ENCODE results near the gene MAPKAPK5. TPM values are rescaled to one million over a fixed set of nuclear protein-coding genes. Genes with fewer than 3 reads are reported as not detected.
A peak's percentile ranks its signal among the peaks of the same experiment; 100 is the strongest.

MAPKAPK5 gene
- total RNA-seq, 2 donors from 2014 or later, result 31.8 to 61.3 TPM

GRCh38 chr12:111858778-111859177 lies 16.8 kb downstream of the MAPKAPK5 start:
- no peak for DNase-seq (ENCODE audit: low spot score in 2 of 2)
- Mint-ChIP-seq H3K27ac (no peak overlapping the region), H3K9me3 (no peaks in the 10 kb centered on the region), H3K36me3 (peaks cover 0 to 26% of the 10 kb centered on the region in 2 donors)
- ATAC-seq, result no peak

GRCh38 chr12:111864913-111865312 lies 22.9 kb downstream of the MAPKAPK5 start:
- ATAC-seq (no peak), DNase-seq (ENCODE audit: low spot score in 2 of 2) (no peak)
- Mint-ChIP-seq H3K9me3 (no peaks in the 10 kb centered on the region), H3K36me3 (no peaks in the 10 kb centered on the region), H3K27ac (peak overlapping the region in 1 of 2 donors; percentile 44)

- Mint-ChIP-seq H3K36me3 (peaks cover 9 to 10% of the 10 kb centered on the region in 2 donors), H3K27ac (peak overlapping the region; percentile 3 to 57), H3K9me3 (no peaks in the 10 kb centered on the region)
- DNase-seq (ENCODE audit: low spot score in 2 of 2) (no peak), ATAC-seq (no peak)
Observed at GRCh38 chr12:111867531-111867930, 25.5 kb downstream of the MAPKAPK5 start.

- Mint-ChIP-seq H3K9me3 (no peaks in the 10 kb centered on the region), H3K36me3 (peaks cover 9 to 14% of the 10 kb centered on the region in 2 donors), H3K27ac (no peak overlapping the region)
- no peak for DNase-seq (ENCODE audit: low spot score in 2 of 2)
- no peak for ATAC-seq
Observed at GRCh38 chr12:111868676-111869588, 26.9 kb downstream of the MAPKAPK5 start.

- no peaks in the 10 kb centered on the region for H3K9me3 Mint-ChIP-seq
- H3K36me3 Mint-ChIP-seq, result peaks cover 9 to 14% of the 10 kb centered on the region in 2 donors
- ATAC-seq, result no peak
- H3K27ac Mint-ChIP-seq, result no peak overlapping the region
- DNase-seq (ENCODE audit: low spot score in 2 of 2), result no peak
Observed at GRCh38 chr12:111869671-111870070, 27.6 kb downstream of the MAPKAPK5 start.

GRCh38 chr12:111870216-111870615 lies 28.2 kb downstream of the MAPKAPK5 start:
- Mint-ChIP-seq H3K27ac (no peak overlapping the region), H3K36me3 (peaks cover 9 to 14% of the 10 kb centered on the region in 2 donors), H3K9me3 (no peaks in the 10 kb centered on the region)
- no peak for DNase-seq (ENCODE audit: low spot score in 2 of 2)
- ATAC-seq, result no peak

GRCh38 chr12:111870706-111871105 lies 28.7 kb downstream of the MAPKAPK5 start:
- DNase-seq (ENCODE audit: low spot score in 2 of 2), result no peak
- Mint-ChIP-seq H3K9me3 (no peaks in the 10 kb centered on the region), H3K36me3 (peaks cover 9 to 14% of the 10 kb centered on the region in 2 donors), H3K27ac (no peak overlapping the region)
- no peak for ATAC-seq

GRCh38 chr12:111873113-111873512 lies 31.1 kb downstream of the MAPKAPK5 start:
- DNase-seq (ENCODE audit: low spot score in 2 of 2) (no peak), ATAC-seq (no peak)
- H3K36me3 Mint-ChIP-seq, result peaks cover 9 to 14% of the 10 kb centered on the region in 2 donors
- H3K9me3 Mint-ChIP-seq, result no peaks in the 10 kb centered on the region
- no peak overlapping the region for H3K27ac Mint-ChIP-seq

- no peak for DNase-seq (ENCODE audit: low spot score in 2 of 2)
- no peak for ATAC-seq
- no peaks in the 10 kb centered on the region for H3K9me3 Mint-ChIP-seq
- peaks cover 0 to 12% of the 10 kb centered on the region in 2 donors for H3K36me3 Mint-ChIP-seq
- H3K27ac Mint-ChIP-seq, result no peak overlapping the region
Observed at GRCh38 chr12:111881716-111882115, 39.7 kb downstream of the MAPKAPK5 start.

GRCh38 chr12:111886662-111887545 lies 44.9 kb downstream of the MAPKAPK5 start:
- DNase-seq (ENCODE audit: low spot score in 2 of 2) (no peak), ATAC-seq (no peak)
- peak overlapping the region; percentile 10 to 32 for H3K27ac Mint-ChIP-seq
- H3K36me3 Mint-ChIP-seq, result peaks cover 6 to 8% of the 10 kb centered on the region in 2 donors
- H3K9me3 Mint-ChIP-seq, result no peaks in the 10 kb centered on the region

GRCh38 chr12:111887926-111888745 lies 46.1 kb downstream of the MAPKAPK5 start:
- H3K36me3 Mint-ChIP-seq, result peaks cover 6 to 11% of the 10 kb centered on the region in 2 donors
- no peak for DNase-seq (ENCODE audit: low spot score in 2 of 2)
- H3K9me3 Mint-ChIP-seq, result no peaks in the 10 kb centered on the region
- peak overlapping the region in 1 of 2 donors; percentile 12 for H3K27ac Mint-ChIP-seq
- no peak for ATAC-seq

GRCh38 chr12:111893287-111893686 lies 51.3 kb downstream of the MAPKAPK5 start:
- ATAC-seq, result no peak
- Mint-ChIP-seq H3K27ac (no peak overlapping the region), H3K36me3 (peaks cover 0 to 12% of the 10 kb centered on the region in 2 donors), H3K9me3 (no peaks in the 10 kb centered on the region)
- DNase-seq (ENCODE audit: low spot score in 2 of 2), result no peak

GRCh38 chr12:111894556-111894955 lies 52.5 kb downstream of the MAPKAPK5 start:
- ATAC-seq, result no peak
- H3K36me3 Mint-ChIP-seq, result peaks cover 0 to 12% of the 10 kb centered on the region in 2 donors
- DNase-seq (ENCODE audit: low spot score in 2 of 2), result no peak
- H3K27ac Mint-ChIP-seq, result peak overlapping the region in 1 of 2 donors; percentile 65
- H3K9me3 Mint-ChIP-seq, result no peaks in the 10 kb centered on the region

- ATAC-seq (no peak), DNase-seq (ENCODE audit: low spot score in 2 of 2) (no peak)
- Mint-ChIP-seq H3K27ac (peak overlapping the region in 1 of 2 donors; percentile 14), H3K9me3 (peaks cover 4% of the 10 kb centered on the region in 2 donors), H3K36me3 (peaks cover 23% of the 10 kb centered on the region in 2 donors)
Observed at GRCh38 chr12:111901182-111901581, 59.2 kb downstream of the MAPKAPK5 start.

- ATAC-seq (no peak), DNase-seq (ENCODE audit: low spot score in 2 of 2) (no peak)
- H3K27ac Mint-ChIP-seq, result no peak overlapping the region
- H3K9me3 Mint-ChIP-seq, result peaks cover 13 to 14% of the 10 kb centered on the region in 2 donors
- H3K36me3 Mint-ChIP-seq, result peaks cover 34 to 46% of the 10 kb centered on the region in 2 donors
Observed at GRCh38 chr12:111904446-111904975, 62.5 kb downstream of the MAPKAPK5 start.

- no peak overlapping the region for H3K27ac Mint-ChIP-seq
- H3K9me3 Mint-ChIP-seq, result peaks cover 14 to 16% of the 10 kb centered on the region in 2 donors
- no peak for DNase-seq (ENCODE audit: low spot score in 2 of 2)
- H3K36me3 Mint-ChIP-seq, result peaks cover 34 to 46% of the 10 kb centered on the region in 2 donors
- no peak for ATAC-seq
Observed at GRCh38 chr12:111905502-111905901, 63.5 kb downstream of the MAPKAPK5 start.
